Measurements from ENCODE around the gene ATF7IP2.
"Not testable (repeated sequence)": the region's sequence is repeated elsewhere in the genome, so short reads cannot be mapped to it uniquely, and the experiment has no call there.

Gene ATF7IP2

DNA sequence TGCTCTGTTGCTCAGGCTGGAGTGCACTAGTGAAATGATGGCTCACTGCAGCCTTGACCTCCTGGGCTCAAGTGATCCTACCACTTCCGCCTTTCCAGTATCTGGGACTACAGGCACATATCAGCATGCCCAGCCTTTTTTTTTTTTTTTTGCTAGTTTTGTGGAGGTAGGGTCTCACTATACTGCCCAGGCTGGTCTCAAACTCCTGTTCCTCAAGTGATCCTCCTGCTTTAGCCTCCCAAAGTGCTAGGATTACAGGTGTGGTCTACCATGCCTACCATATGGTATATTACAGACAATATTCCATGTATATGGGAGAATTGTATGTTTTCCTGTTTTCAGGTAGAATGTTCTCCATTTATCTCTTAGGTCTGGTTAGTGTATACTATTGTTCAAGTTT, 12.3 kb upstream of the ATF7IP2 start:
- in situ Hi-C loops (cut with HindIII; ENCODE audit: low sequenced_read_pairs) = no loop called here

DNA sequence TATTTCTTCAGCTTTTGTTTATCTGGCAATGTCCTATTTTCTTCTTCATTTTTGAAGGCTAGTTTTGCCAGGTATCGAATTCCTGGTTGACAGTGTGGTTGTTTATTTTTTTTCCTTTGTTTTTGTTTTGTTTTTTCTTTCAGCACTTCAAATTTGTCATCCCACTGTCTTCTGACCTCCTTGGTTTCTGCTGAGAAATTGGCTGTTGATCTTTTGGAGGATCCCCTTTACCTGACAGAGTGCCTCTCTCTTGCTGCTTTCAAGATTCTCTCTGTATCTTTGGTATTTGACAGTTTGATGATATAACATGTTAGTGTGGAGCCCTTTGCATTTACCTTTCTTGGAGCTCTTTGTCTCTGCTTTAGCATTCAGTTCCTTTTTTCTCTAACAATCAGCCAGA, 9.6 kb upstream of the ATF7IP2 start:
- in situ Hi-C loops (cut with HindIII; ENCODE audit: low sequenced_read_pairs) = no loop called here

DNA sequence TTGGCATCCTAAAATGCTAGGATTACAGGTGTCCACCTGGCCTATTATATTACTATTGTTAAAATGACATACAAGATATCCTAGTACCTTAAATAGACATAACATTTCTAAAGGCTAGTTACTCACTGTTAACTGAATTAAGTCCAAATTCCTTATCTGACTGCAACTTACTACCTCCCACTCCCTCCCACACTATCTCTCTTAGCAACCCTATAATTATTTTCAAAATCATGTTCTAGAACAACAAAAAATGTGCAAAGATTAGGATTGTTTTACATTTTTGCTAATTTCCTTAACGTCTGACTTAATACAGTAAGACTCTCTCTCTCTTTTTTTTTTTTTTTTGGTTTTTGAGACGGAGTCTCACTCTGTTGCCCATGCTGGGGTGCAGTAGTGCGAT, 2.2 kb upstream of the ATF7IP2 start:
- in situ Hi-C loops (cut with HindIII; ENCODE audit: low sequenced_read_pairs) = no loop called here

DNA sequence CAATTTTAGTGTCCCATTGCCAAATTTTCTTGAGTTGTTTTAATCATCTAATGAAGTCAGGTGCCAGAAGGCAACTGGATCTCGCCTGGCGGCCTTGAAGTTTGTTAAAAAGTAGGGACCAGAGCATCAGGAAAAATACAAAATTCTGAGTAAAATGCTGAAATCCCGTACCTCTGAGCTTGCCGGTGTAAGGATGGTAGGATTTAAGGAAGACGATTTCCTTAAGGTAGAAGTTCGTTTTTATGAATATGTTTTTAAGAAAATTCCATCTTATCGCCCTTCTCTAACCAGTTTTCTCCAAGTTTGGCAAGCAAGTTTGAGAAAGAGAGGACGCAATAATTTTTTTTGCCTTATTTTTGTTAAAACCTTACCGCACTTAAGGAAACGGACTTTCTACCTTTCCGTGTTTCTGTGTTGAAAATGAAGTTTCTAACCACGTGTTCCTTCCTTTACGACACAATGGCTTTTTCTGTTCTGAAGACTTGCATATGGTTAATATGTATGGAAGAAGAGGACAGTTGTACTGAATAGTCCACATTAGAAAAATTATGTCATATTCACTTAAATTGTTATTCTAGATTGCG, 748 bp downstream of the ATF7IP2 start:
- in situ Hi-C loops (cut with HindIII; ENCODE audit: low sequenced_read_pairs) = no loop called here

DNA sequence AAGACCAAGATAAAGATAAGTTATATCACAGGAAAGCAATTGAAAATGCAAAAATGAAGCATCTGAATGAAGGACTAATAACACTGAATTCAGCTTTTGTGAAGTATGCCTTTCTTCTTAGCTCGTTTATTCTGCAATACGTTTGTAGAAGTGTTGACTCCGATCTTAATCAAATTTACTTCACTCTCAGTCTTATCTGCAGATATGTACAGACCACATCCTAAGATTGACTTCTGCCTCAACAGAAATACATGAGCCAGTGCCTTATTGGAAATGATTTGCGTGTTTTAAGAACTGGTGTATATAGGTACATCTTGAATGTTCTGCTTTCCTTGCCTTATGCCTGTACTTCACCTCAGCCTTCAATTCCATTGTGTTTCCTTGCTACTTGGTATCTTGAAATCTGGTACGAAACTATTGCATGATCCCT, 1.3 kb downstream of the ATF7IP2 start:
- in situ Hi-C loops (cut with HindIII; ENCODE audit: low sequenced_read_pairs) = no loop called here

DNA sequence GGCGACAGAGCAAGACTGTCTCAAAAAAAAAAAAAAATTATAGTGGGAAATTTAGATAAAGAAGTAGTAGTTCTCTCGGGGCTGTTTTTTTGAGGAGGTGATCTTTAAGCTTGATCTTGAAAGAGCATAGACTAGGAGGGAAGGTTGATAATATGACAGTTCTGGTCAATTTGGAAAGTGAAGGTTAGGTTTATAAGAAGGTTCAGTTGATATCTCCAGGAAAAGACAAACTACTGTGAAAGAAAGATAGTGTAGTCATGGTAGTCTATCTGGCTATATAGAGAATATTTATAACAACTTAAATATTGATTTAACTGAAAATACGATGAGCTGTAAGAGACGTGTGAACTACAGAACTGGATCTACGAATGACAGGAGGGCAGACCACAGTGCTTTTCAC, 3.1 kb downstream of the ATF7IP2 start:
- in situ Hi-C loops (cut with HindIII; ENCODE audit: low sequenced_read_pairs) = no loop called here

DNA sequence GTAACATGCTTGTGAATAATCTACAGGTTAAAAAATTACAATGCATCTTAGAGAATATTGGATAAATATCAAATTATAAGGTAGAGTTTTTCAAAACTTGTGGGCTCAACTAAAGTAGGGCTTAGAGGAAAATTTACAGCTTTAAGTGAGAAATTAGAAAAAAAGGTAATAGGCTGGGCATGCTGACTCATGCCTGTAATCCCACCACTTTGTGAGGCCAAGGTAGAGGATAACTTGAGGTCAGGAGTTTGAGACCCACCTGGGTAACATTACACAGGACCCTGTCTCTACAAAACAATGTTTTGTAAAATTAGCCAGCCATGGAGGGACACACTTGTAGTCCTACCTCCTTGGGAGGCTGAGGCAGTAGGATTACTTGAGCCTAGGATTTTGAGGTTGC, 4.5 kb downstream of the ATF7IP2 start:
- in situ Hi-C loops (cut with HindIII; ENCODE audit: low sequenced_read_pairs) = no loop called here

DNA sequence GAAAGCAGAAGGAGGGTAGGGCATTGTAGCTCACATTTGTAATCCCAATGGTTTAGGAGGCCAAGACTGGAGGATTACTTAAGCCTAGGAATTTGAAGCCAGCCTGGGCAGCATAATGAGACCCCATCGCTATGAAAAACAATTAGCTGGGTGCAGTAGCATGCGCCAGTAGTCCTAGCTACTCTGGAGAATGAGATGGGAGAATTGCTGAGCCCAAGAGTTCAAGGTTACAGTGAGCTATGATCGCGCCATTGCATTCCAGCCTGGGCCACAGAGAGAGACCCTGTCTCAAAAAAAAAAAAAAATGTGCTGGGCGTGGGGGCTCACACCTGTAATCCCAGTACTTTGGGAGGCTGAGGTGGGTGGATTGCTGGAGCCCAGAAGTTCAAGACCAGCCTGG, 5.0 kb downstream of the ATF7IP2 start:
- in situ Hi-C loops (cut with HindIII; ENCODE audit: low sequenced_read_pairs) = no loop called here

DNA sequence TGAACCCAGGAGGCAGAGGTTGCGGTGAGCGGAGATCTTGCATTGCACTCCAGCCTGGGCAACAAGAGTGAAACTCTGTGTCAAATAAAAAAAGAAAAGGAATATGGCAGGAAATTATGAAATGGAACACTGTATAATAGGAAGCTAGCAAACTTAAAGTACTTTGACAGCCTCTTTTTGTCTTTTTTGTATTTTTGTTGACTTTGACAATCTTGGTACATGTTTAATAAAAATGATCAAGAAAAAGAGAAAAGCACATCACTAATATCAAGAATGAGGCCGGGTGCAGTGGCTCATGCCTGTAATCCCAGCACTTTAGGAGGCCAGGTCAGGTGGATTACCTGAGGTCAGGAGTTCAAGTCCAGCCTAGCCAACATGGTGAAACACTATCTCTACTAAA, 5.5 kb downstream of the ATF7IP2 start:
- in situ Hi-C loops (cut with HindIII; ENCODE audit: low sequenced_read_pairs) = no loop called here

DNA sequence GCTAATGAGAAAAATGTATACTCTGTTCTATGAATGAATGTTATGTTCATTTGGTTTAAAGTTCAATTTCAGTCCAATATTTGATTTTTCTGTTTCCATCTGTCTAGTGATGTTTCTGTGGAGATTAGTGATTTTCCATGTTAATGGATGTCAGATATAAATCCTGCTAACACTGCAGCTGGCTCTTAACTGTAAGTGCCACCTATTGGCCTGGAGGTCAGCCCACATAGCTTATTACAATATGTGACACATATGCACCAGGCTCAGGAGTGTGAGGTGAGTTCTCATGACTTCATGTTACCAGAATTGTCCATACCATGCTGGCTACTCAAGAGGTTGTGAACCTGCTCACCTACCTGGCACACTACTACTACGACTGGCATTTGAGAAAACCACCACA, 17.1 kb downstream of the ATF7IP2 start:
- in situ Hi-C loops (cut with HindIII; ENCODE audit: low sequenced_read_pairs) = no loop called here

DNA sequence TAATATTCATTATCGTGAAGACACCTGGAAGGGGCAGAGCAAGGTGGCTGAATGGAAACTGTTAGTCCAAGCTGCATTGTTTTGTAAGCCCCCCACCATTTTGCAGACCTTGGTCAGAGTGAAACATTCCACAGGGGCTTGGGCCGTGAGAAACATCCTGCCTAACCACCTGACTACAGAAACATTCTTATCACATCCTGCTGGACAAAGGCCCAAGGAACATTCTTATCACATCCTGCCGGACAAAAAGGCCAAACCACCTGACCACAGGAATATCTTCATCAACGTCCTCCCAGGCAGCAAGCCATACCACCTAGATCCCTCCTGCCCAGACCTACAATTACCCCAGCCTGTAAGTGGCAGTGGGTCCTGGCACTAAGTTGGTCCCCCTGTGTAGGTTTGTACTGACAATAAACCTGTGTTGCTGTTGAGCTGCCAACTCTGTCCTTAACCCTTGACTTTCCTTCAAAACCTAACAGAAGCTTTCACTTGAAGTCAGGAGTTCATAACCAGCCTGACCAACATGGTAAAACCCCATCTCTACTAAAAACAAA, 19.6 kb downstream of the ATF7IP2 start:
- in situ Hi-C loops (cut with HindIII; ENCODE audit: low sequenced_read_pairs) = no loop called here

DNA sequence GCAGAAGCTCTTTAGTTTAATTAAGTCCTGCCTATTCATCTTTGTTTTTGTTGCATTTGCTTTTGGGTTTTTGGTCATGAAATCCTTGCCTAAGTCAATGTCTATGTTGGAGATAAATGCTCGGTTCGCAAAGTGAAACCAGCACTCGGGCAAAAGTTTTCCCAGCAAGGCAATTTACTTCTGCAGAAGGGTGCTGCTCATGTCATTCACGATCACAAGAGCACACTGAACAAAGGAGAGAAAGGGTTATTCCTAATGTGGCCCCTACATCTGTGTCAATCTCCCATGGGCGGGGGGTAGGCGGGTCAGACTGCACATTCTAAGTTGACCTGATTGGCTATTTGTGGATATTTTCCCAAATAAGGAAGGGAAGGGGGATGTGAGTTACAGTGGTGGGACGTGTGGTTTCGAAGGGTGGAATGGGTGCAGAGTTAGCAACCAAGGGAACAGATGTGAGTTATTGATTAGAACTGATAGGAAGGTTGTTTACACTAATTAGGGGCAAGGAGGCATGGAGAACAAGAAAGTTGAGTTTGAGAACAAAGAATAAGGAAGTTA, 23.0 kb downstream of the ATF7IP2 start:
- in situ Hi-C loops (cut with HindIII; ENCODE audit: low sequenced_read_pairs) = no loop called here

DNA sequence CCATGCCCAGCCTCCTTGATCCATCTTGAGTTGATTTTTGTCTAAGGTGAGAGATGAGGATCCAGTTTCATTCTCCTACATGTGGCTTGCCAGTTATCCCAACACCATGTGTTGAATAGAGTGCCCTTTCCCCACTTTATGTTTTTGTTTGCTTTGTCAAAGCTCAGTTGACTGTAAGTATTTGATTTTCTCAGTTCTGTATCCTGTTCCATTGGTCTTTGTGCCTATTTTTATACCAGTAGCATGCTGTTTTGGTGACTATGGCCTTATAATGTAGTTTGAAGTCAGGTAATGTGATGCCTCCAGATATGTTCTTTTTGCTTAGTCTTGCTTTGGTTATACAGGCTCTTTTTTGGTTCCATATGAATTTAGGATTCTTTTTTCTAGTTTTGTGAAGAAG, 23.9 kb downstream of the ATF7IP2 start:
- in situ Hi-C loops (cut with HindIII; ENCODE audit: low sequenced_read_pairs) = not testable (repeated sequence)

DNA sequence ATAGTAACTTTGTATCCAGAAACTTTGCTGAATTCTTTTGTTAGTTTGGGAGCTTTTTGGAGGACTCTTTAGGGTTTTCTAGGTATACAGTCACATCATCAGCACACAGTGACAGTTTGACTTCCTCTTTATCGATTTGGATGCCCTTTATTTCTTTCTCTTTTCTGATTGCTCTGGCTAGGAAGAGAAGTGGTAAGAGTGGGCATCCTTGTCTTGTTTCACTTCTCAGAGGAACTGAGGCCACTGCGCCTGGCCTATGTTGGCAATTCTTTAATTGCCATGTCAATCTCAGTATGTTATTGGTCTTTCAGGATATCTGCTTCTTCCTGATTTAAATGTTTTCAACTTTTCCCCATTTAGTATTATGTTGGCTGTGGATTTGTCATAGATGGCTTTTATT, 24.6 kb downstream of the ATF7IP2 start:
- in situ Hi-C loops (cut with HindIII; ENCODE audit: low sequenced_read_pairs) = no loop called here

DNA sequence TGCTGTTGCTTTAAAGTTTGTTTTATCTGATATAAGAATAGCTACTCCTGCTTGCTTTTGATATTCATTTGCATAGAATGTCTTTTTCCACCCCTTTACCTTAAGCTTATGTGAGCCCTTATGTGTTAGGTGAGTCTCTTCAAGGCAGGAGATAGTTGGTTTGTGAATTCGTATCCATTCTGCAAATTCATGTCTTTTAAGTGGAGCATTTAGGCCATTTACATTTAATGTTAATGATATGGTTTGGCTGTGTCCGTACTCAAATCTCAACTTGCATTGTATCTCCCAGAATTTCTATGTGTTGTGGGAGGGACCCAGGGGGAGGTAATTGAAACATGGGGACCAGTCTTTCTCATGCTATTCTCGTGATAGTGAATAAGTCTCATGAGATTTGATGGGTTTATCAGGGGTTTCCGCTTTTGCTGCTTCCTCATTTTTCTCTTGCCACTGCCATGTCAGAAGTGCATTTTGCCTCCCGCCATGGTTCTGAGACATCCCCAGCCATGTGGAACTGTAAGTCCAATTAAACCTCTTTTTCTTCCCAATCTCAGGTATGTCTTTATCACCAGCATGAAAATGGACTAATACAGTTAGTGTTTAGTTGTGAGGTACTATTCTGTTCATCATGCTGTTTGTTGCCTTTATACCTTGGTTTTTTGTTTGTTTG, 27.2 kb downstream of the ATF7IP2 start:
- in situ Hi-C loops (cut with HindIII; ENCODE audit: low sequenced_read_pairs) = no loop called here

DNA sequence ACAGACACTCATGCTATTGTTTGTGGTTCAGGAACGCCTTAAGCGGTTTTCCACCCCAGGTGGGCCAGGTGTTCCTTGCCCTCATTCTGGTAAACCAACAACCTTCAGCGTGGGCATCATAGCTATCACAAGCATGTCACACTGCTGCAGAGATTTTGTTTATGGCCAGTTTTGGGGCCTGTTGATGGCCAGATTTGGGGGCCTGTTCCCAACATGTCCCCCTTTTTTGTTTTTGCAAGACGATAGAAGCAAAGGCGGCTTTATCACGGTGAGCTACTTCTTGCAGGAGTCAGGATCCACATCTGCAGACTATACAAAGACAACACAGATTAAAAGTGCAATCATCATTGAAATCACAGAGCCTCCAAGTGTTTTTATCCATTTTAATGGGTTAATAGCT, 32.3 kb downstream of the ATF7IP2 start:
- in situ Hi-C loops (cut with HindIII; ENCODE audit: low sequenced_read_pairs) = not testable (repeated sequence)

DNA sequence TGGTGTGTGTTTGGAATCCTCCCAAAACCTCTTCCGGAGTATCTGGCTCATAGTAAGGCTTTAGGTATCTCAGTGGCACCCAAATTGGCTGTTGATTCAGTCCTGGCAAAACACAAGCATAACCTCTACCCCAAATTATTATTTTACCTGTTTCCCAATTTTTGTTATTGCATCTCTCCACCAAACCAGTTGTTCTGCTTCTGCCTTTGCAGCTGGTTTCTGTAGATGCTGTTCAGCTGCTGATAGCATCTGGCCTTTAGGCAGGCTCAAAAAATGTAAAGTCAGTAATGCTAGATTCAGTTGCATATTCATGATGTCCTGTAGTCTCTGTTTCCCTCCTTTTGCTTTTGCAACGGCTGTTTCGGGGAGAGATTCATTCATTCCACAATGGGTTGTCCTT, 33.8 kb downstream of the ATF7IP2 start:
- in situ Hi-C loops (cut with HindIII; ENCODE audit: low sequenced_read_pairs) = no loop called here

DNA sequence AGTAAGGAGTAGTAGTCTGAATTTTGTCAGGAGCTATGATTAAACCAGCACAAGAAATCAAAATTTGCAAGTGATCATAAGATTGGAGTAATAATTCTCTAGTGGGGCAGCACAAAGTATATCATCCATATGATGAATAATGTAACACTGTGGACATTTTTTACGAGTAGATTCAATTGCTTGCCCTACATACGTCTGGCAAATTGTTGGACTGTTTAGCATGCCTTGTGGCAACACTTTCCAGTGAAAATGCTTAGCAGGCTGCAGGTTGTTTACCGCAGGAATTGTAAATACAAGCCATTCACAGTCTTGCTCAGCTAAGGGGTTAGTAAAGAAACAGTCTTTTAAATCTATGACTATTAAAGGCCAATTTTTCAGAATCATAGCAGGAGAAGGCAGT, 35.7 kb downstream of the ATF7IP2 start:
- in situ Hi-C loops (cut with HindIII; ENCODE audit: low sequenced_read_pairs) = no loop called here

DNA sequence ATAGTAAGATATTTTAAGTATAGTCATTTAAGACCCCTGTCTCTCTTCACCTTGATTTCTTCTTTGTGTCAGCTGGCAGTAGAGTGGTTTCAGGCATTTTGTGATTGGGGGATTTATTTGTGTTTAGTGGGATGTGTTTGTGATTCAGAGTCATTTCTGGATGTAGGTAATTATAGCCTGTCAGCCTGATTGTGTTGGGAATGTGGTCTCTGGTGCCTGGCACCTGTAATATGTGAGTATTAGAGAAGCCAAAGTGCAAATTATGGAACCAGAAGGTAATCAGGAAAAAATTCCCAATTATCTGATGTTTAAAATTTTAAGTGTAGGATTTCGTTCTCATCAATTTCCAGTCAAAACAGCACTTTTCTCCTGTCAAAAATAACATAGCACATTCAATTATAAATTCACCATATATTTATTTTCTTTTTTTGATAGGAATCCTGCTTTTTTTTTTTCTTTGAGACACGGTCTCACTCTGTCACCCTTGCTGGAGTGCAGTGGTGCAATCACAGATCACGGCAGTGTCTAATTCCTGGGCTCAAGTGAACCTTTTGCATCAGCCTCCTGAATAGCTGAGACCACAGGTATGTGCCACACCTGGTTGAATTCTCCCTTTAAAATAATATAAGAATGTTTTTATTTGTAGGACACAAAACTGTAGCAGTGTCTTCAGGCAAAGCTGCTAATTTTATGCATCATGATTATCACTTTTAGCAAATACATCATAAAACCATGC, 42.7 kb downstream of the ATF7IP2 start:
- in situ Hi-C loops (cut with HindIII; ENCODE audit: low sequenced_read_pairs) = no loop called here

DNA sequence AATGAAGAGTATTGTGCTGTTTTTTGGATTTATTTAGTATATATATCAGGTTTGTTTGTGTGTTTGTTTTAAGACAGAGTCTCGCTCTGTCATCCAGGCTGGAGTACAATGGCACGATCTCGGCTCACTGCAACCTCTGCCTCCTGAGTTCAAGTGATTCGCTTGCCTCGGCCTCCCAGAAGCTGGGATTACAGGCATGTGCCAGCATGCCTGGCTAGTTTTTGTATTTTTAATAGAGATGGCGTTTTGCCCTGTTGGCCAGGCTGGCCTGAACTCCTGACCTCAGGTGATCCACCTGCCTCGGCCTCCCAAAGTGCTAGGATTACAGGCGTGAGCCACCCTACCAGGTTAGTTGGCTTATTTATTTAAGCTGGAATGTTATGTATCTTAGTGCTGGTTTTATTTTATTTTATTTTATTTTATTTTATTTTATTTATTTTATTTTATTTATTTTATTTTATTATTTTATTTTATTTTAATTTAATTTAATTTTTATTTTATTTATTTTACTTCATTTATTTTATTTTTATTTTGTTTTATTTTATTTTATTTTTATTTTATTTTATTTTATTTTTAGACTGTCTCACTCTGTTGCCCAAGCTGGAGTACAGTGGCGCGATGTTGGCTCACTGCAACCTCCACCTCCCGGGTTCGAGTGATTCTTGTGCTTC, 43.6 kb downstream of the ATF7IP2 start:
- in situ Hi-C loops (cut with HindIII; ENCODE audit: low sequenced_read_pairs) = not testable (repeated sequence)

DNA sequence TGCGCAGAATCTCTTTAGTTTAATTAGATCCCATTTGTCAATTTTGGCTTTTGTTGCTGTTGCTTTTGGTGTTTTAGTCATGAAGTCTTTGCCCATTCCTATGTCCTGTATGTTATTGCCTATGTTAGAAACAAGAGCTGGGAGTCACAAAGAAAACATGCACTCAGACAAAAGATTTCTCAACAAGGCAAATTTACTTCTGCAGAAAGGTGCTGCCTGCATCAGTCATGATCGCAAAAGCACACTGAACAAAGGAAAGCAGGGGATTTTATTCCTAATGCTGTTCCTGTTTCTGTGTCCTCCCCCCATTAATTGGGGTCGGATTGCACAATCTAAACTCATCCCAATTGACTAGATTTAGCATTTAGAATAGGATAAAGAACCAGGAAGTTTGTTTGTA, 55.9 kb downstream of the ATF7IP2 start:
- in situ Hi-C loops (cut with HindIII; ENCODE audit: low sequenced_read_pairs) = no loop called here

Data from endothelial cell of hepatic sinusoid (primary cell).